22Rv1 (cell line): ENCODE data around the gene GALNT18.

Source experiments
- ZFX ChIP-seq: fragments of 450-650 bp; IDR thresholded peaks from 2 replicates; pipeline ENCODE4 v1.6.1; 2017; ENCODE audit warnings: antibody characterized with exemption, borderline replicate concordance
- TF ChIP-seq, protein P1 (sequence below): fragments of 450-650 bp; IDR thresholded peaks from 2 replicates; pipeline ENCODE4 v1.5.1; 2017; ENCODE audit warnings: mild to moderate bottlenecking

DNA sequence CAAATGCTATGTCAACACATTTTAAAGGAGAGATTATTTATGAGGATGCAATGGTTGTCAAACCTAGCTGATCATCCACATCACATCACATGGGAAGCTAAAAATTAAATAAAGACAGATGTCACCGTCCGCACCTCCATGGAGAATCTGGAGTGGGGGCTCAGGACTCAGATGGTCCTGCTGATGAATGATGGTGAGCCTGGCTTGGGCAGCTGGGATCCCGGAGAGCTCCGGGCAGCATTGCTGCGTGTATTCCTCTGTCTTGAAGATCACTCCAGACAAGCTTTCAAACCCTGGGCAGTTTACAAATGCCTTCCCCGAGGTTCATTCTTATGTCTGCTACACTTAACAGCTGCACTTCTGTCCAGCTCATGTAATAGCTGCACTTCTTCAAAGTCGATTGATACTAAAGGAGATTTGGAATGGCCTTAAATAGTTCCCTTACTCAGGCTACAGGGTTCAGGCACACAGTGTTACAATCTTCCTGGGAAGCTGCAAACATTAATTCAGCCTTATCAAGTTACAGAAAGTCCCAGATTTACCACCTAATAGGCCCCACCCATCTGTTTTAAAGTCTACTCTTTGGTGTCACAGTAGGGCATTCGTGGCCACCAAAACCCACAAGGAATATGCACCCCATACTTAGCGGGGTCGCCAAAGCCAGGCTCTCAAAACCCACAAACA lies 234.0 kb downstream of the GALNT18 start:
- TF ChIP-seq, protein P1, sequence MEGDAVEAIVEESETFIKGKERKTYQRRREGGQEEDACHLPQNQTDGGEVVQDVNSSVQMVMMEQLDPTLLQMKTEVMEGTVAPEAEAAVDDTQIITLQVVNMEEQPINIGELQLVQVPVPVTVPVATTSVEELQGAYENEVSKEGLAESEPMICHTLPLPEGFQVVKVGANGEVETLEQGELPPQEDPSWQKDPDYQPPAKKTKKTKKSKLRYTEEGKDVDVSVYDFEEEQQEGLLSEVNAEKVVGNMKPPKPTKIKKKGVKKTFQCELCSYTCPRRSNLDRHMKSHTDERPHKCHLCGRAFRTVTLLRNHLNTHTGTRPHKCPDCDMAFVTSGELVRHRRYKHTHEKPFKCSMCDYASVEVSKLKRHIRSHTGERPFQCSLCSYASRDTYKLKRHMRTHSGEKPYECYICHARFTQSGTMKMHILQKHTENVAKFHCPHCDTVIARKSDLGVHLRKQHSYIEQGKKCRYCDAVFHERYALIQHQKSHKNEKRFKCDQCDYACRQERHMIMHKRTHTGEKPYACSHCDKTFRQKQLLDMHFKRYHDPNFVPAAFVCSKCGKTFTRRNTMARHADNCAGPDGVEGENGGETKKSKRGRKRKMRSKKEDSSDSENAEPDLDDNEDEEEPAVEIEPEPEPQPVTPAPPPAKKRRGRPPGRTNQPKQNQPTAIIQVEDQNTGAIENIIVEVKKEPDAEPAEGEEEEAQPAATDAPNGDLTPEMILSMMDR: no peak
- TF ChIP-seq ZFX: no peak
